ENCODE results near the gene RTP5.

RTP5 gene

DNA sequence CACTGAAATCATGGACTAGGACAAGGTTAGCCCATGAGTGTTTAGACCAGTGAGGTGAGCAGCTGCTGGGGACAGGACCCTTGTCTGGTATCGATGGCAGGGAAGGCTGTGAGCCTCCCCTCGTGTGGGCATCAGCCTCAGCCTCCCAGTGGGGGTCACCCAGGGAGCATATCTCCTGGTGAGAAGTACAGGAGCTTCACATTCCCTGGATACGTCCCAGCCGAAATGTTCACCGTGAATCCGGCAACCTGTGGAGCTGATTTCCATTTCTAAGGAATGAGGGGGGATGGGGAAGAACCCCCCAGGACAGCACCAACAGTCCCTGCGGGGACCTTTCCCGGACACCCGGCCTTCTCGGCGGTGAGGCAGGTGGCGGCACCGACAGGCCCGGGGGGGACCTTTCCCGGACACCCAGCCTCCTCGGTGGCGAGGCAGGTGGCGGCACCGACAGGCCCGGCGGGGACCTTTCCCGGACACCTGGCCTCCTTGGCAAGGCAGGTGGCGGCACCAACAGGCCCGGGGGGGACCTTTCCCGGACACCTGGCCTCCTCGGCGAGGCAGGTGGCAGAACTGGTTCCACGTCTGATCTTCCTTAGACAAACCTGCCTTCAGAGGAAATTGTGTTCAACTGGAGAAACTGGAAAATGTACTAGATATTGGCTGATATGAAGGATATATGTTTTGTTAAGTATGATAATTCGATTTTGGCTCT lies 21.2 kb downstream of the RTP5 start:
- DNase-seq, result no peak

DNA sequence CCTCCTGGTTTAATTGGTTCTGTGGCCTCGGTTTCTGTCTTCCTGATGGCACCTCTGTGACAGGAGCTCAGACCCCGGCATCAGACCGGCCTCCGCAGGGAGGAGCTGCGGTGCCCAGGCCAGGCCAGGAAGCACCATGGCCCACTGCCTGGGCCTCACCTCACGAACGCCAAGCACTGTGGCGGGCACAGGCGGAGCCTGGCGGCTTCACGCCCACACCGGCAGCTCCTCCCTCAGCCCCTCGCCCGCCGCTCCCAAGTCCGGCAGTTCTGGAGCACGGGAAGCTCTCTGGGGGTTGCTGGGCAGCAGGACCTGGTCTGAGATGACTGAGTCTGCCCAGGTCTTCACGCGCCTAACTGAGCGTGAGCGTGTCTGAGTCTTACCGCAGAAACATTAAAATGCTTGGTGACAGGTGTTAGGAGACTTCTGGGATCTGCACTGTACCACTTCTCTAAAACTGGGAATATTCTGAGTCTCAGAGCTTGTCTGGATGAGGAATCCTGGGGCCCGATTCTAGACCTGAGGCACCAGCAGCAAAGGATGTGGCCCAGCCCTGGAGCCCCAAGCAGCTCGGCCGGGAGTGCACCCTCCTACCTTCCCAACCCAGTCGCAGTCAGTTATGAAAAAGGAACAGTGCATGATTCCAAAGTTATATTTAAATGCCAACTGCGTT lies 21.9 kb downstream of the RTP5 start:
- DNase-seq, result no peak

DNA sequence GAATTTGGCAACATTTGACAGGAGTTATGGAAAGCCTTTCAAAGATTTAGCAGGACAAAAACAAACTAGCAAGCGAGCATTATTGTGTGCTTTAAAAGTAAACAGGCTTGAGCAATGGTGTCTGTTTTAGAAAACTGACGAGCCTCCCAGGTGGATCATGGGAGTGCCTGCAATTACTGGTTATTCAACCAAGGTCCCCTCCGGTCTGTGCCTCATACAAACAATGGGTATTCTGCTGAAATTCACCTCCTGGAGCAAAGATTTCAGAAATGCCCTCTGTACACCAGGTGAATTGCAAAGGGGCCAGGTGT lies 22.4 kb downstream of the RTP5 start:
- DNase-seq, result no peak

DNA sequence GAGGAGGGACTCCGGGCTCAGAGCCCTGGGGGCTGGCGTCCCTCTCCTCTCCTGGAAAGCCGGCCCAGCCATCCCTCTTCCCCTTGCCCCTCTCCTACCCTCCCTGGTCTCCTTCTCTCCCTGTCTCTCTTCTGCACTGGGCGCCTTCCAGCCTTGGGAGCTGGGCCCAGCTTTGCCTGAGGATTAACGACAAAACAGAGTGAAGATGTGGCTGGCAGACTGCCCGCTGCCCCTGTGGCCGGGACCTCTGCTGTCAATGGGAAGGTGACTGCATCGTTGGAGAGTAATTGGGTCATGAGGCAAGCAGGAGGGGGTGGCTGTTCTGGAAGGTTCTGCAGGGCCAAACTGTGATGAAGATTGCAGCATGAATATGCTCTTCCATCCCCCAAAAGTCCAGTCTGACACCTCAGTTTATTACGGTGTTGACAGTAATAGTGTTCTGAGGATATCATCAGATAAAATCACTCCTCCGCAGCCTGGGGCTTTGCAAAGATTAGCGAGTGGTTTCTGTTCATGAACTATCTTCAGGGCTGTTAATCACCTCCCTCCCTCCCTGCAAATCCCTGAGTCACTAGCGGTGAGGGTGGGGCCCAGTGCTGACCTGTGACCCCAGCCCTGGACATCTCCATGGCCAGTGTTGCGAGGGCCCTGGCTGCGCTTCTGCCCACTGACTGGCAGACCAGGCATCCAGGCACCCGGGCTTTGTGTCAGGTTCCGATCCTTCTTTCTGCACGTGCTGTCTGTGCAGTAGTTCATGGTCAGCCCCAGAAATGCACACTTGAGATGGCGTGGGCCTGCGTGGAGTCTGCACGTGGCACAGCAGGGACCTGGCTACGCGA lies 23.0 kb downstream of the RTP5 start:
- no peak for DNase-seq

DNA sequence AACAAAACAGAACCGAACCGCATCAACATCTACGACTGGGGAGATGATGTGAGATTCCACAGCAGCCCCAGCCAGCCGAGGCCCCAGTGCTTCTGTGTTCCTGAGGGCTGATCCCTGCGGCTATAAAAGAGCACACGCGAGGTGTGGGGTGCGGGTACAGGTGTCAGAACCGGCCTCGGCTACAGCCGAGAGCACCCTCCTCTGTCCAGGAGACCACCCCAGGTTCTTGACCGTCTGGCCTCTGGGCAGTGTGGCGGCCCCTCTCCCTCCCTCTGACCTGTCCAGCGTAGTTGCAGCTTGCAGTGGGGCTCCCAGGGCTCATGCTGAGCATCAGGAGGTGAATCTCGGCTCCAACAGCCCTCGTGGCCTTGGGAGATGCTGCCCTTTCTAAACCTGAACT lies 23.7 kb downstream of the RTP5 start:
- no peak for DNase-seq

DNA sequence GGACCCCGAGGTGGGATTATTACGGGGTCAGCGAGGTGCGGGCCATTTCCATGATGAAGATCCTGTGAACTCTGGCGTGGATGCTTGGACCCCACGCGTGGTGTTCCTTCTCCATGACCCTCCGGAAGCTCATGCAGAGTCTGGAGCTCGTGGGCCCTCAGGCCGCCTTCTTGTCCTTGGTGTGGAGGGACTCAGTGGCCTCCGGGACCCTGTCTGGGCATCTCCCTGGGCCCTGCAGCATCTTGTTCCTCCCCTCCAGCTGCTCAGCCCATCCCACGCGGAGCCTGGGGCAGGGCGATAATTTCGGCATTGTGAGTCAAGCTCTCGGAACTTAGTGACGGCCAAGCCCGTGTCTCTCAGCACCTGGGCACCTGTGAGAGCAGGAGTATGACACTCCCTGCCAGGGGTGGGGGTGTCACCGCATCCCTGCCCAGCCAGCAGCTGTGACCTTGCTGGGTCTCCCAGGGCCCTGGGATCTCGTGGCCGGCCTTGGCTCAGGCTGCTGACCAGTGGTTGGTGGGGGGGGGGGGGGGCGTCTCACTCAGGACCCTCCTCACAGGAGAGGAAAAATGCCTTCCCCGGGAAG lies 24.6 kb downstream of the RTP5 start:
- no peak for DNase-seq

DNA sequence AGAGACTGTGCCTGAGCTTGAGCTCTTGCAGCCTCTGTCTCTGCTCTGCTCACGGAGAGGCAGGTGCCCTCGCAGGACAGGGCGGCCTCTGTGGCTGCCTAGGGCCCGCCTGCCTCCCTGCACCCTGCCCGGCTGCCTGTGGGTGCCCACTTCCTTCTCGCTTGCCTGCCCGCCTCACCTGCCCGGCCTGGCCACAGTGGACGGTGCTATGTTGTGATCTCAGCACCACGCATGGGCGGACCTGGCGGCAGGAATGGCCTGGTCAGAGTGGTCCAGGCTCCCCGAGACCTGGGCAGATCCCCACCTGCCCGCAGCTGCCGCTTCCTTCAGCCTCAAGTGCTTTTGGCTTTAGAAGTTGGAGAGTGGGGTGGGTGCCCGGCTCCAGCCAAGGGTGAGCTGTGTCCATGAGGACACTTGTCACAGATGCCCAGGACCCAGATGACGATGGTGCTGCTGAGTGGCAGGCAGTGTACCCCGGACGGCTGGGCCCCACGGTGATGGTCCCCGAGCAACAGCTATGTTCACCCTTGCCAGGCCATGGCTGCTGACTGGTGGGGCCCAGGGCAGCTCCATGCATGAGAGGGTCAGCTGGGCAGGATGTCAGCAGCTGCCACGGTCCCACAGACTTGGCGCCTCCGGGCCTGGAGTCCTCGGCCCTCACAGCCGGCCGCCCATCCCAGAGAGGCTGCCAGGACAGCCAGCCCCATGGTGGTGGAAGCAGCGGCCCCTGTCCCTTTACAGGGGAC lies 25.3 kb downstream of the RTP5 start:
- DNase-seq, result no peak

DNA sequence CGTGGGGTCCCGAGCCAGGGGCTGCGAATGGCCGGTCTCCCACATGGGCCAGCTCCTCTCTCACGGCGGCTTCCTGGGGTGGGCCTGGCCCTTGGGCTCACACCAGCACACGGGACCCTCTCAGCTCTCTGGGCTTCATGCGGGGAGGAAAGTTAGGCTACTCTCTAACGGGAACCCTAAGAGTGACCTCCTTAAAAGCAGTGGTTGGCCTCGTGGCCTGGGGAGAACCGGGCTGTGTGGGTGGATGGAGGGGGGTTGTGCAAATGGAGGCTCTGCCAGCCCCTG lies 25.8 kb downstream of the RTP5 start:
- no peak for DNase-seq

DNA sequence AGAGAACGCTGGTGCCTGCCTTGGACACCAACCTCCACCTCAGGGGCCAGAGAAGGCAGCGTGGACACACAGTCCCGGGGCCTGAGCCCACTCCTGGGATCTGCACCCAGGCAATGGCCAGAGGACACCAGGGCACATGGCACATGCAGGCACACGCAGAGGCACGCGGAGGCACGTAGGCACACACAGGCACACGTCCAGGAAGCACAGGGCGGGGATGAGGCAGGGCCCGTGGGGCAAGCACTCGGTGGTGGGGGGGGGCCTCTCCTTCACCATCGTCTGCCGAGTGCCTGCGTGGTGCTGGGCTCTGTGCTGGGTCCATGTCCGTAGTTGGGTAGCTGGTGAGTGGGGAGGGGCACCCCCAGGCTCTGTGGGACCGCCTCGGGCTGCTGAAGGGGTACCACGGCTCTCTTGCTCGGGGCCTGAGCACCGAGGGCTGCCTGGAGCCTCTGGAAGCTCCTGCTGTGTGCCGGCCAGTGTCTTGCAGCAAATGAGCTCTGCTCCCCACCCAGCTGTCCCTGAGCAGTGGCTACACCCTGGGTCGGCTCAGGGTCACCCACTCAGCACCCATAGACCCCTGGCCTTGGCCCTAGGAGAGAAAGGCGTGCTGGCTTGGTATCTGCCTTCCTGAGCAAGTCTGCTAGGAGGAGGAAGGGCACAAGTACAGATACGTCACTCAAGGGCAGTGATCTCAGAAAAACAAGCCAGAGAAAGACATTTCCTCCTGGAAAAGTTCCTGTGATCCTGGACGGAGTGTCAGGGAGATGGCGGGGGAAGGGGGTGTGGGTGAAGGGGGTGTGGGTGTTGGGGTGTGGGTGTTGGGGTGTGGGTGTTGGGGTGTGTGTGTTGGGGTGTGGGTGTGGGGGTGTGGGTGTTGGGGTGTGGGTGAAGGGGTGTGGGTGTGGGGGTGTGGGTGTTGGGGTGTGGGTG lies 26.4 kb downstream of the RTP5 start:
- no peak for DNase-seq

DNA sequence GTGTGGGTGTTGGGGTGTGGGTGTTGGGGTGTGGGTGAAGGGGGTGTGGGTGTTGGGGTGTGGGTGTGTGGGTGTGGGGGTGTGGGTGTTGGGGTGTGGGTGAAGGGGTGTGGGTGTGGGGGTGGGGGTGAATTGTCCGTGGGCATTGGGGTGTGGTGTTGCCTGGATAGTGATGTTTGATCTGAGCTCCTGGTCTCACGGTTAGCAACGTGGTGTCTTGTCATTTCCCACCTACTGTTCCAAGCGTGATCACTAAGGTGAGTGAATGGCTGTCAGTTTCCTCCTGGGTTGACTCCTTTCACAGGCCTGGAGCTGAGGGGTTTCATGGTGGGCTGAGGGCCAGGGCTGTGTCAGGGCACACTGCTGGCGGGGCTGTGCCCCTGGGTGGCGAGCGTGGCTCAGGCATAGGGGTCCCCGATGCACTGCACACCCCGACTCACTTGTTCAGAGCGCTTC lies 27.2 kb downstream of the RTP5 start:
- no peak for DNase-seq

DNA sequence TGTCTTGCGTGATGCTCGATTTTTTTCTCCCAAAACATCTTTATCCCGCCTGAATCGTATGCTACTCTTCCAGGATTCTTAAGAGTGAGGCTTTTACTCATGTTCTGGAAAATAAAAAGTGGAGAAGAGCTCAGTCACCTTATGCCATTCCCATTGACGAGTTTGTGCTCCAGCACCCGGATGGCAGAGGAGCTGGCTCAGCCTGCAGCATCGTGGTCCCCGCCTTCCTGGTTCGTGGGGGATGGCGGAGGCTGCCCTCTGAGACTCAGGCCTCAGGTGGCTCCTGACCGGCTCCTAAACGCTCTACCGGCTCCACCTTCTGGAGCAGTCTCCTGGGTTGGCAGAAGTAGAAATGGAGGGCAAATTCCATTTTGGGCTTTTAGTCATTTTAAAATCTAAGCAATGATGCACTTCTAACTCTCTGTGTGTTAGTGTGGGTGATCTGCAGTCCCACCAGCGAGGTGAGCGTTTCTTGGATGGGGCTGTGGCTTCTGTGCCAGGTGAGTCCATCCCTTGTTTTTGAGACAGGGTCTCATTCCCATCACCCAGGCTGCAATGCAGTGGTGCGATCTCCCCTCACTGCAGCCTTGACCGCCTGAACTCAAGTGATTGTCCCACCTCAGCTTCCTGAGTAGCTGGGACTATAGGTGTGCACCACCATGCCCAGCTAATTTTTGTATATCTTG lies 27.8 kb downstream of the RTP5 start:
- no peak for DNase-seq

DNA sequence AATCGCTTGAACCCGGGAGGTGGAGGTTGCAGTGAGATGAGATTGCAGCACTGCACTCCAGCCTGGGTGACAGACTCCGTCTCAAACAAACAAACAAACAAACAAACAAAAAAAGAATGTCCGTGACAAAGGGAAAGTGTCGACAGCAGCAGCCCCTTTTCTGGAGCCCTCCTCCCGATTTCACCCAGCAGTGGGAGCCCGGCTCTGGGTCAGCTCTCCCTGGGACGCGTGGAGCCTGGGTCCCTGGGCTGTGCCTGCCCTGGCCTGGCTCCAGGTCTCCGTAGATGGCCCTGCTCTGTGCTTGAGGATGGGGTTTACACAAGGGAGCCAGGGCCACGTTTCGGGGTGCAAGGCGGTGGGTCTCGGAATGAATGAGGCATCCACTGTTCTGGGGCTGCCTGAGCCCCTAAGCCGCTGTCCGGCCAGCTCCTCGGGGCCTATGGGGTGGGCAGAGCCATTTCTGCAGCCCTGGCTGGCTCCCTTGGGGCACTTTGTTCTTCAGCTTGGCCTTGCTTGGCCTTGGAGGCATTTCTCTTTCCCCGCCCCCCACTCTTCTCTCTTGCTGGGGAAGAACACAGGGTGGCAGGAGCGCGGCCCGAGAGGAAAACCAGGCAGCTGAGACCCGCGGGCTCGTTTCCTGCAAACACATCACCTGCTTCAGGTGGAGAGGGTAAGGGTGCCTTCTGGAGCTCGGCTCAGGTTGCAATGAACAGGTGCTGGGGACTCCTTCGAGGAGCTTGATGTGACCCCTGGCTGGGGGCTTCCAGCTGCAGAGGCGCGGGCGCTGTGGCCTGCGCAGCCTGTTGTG lies 29.1 kb downstream of the RTP5 start:
- no peak for DNase-seq

DNA sequence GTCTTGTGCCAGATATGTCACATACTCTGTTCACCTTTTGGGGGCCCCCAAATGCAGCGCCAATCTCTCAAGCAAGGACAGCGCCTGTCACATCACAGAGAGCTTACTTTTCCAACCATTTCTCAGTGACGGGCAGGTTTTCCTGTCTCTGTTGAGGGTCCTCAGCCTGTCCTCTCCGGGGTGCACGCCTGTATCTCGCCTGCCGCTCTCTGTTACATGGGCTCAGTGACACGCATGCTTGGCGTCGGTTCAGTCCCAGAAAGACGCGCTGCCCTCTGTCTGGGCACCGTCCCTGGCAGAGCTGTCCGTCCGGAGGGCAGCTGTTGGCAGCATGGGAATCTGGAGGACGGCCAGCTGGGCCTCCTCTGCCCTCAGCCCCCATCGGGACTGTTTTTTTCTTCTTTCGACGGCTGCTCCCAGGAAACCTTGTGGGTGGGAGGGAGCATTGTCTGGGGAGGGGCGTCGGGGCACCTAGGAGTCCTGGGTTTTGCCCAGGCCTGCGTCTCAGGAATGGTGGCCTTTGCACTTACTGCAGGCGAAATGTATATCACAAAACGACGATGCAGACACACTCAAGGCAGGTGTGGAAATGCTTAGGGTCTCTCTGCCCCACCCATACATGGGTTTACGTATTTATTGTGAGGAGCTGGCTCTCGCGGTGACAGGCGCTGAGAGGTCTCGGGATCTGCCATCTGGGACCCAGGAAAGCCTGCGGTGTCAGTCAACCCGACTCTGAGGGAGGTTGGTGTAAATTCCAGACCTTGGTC lies 30.9 kb downstream of the RTP5 start:
- DNase-seq, result no peak

DNA sequence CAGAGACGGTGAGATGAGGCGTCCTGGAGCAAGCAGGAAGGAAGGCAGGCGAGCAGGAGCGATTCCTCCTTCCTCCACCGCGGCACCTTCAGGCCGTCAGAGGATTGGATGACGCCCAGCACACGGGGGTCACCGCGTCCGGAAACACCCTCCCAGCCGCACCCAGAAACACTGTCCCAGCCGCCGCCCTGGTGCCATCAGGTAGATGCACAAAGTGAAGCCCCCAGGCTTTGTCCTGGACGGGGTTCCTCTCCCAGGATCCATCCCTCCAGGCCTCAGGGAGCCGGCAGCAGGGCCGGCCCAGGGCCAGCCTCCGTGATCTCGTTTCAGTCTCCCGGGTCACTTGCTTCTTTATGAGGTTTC lies 31.5 kb downstream of the RTP5 start:
- DNase-seq, result no peak

DNA sequence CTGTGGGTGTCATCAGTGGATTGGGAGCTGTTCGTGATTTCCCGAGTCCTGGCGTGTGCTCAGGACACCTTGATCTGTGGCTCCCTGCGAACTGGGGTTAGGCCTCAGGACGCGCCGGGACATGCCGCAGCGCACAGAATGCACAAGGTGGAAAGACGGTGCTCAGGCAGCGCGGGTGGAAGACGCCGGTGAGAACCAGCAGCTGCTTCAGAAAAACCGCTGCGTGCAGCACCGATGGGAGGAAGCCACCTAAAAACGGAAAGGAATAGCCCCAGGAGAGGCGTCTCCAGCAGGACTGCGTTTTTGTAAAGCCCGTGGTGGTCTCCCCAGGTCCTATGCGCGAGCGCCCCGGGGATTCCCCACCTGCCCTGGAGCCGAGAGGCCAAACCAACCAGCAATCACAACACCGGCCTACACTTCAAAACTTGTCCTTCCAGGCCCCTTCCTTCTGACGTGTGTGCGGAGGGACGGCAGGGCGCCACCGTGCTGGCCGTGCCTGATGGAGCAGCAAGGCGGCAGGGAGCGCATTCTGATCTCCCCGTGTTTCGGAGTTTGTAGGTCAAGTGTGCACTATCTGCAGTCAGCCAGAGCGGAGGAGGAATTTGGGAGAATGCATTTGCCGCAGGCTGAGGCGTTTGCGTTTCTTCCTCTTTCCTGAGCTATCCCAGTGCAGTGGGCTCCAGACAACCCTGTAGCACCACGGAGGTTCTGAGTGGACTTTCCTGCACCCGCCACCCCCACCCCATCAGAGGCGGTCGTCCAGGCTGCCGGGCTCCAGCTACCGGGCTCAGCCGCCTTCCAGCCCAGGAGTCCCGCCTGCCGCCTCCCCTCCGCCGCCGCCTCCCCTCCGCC lies 32.2 kb downstream of the RTP5 start:
- DNase-seq, result no peak

DNA sequence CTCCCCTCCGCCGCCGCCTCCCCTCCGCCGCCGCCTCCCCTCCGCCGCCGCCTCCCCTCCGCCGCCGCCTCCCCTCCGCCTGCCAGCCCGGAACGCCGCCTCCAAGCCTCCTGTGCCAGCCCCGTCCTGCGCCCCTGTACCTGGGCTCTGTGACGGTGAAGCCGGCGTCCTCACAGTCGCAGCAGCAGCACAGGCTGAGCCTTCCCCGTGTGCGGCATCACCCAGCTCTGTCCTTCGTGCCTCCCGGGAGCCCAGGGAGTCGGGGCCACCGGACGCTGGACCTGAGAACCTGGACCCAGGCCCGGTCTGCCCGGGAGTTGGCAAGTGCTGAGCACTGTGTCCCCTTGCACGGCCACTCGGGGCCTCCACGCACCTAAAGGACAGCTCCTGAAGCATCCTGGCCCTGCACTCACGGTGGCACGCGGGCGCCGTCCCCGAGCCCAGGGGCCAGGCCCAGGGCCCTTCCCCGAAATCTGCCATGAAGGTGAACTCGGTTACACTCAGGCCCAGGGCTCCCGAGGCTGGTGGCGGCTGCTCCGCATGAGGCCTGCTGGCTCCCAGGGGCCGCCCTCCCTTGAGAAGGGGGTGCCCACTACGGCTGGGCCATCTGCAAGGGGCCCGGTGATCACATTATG lies 32.9 kb downstream of the RTP5 start:
- no peak for DNase-seq

DNA sequence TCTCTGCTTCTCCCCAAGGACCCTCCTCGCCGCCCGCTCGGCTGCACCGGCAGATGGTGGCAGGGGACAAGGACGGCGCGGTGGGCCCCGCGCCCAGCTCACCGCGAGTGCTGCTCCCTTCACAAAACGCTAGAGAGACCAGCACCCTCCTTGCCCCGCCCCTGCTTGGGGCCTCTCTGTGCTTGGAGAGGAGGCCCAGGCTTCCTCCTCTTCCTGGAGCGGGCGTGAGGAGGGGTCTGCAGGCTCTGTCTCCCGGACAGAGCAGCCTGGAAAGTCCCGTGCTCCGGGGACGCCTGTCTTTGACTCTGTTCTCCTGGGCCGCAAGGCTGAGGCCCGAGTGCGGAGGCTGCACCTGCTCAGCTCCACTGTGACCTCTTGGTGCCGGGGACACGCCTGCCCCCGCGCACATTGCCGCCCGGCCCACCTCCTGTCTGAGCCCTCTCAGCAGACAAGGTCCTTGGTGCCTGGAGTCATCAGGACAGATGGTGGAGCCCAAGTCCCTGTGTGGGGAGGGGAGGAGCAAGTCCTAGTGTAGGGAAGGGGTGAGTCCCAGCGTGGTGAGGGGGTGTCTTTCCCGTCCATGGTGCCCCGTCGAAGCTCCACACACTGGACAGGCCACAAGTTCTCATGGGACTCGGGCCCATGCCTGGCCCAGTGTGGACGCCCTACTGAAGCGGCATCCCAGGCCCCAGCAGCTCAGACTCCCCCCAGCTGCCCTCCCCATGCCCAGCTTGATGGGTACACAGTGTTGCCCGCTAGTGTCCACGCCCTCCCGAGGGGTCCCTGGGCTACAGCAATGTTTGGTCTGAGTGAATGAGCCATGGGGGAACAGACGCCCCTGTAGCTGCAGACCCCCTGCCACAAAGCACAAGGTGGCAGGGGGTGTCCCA lies 33.8 kb downstream of the RTP5 start:
- no peak for DNase-seq
